H1 (cell line): Measurements from ENCODE around the gene CCDC93. TPM values are rescaled to one million over a fixed set of nuclear protein-coding genes. Genes with fewer than 3 reads are reported as not detected.

Source experiments
- CTCF ChIA-PET: fragments of 300-600 bp; sonication (Branson Sonifier 250); formaldehyde crosslinking; loops from one replicate; lab custom pipeline; 2021; ENCODE audit not compliant: partially characterized antibody; lab: Charles Lee
- POLR2A ChIA-PET: fragments of 300-600 bp; sonication (Branson Sonifier 250); formaldehyde crosslinking; loops from one replicate; lab custom pipeline; 2021; ENCODE audit warnings: inconsistent platforms; ENCODE audit not compliant: partially characterized antibody; lab: Charles Lee
- DNase-seq, 2 experiments: peaks; one replicate each; pipeline versions ENCODE4 v3.0.0 to v3.0.0-alpha.2; 2010 to 2022; ENCODE audit warnings: low spot score in 2 of 2, low read depth in 1 of 2, mixed read lengths in 1 of 2
- FAIRE-seq: peaks from 2 replicates; lab custom pipeline; 2011; peaks lifted over from hg19 to GRCh38; lab: Jason Lieb, UNC
- H2AFZ ChIP-seq: 2 replicates; pipeline ENCODE4 v1.8.1; 2012; ENCODE audit warnings: low read length, inconsistent platforms
- H2AK5ac ChIP-seq: 2 replicates; pipeline ENCODE4 v1.6.1; 2013; ENCODE audit warnings: low read depth, low read length
- H2BK120ac ChIP-seq: replicated peaks from 2 replicates; pipeline ENCODE3; 2013; ENCODE audit warnings: low read depth, low read length, inconsistent platforms
- H2BK12ac ChIP-seq: 2 replicates; pipeline ENCODE4 v1.6.1; 2013; ENCODE audit warnings: low read depth, low read length
- H2BK15ac ChIP-seq: 2 replicates; pipeline ENCODE4 v1.6.1; 2013; ENCODE audit warnings: low read length
- H2BK20ac ChIP-seq: 2 replicates; pipeline ENCODE4 v1.6.1; 2013; ENCODE audit warnings: low read length
- H2BK5ac ChIP-seq: 2 replicates; pipeline ENCODE4 v1.6.1; 2013; ENCODE audit warnings: low read depth, low read length
- H3K14ac ChIP-seq: 2 replicates; pipeline ENCODE4 v1.6.1; 2013; ENCODE audit warnings: inconsistent platforms; ENCODE audit not compliant: insufficient read length
- H3K18ac ChIP-seq: 2 replicates; pipeline ENCODE4 v1.6.1; 2013; ENCODE audit warnings: low read length; ENCODE audit errors: extremely low read depth
- H3K23ac ChIP-seq: 2 replicates; pipeline ENCODE4 v1.6.1; 2013; ENCODE audit warnings: inconsistent platforms; ENCODE audit not compliant: insufficient read length
- H3K23me2 ChIP-seq: 2 replicates; pipeline ENCODE4 v1.6.1; 2013; ENCODE audit warnings: low read depth, low read length
- H3K27ac ChIP-seq: 2 replicates; pipeline ENCODE4 v1.6.1; 2011; ENCODE audit warnings: low read depth, low read length, inconsistent platforms
- H3K27me3 ChIP-seq, 4 experiments: replicated peaks in 1 of 4; 1 replicate in 1 of 4; 2 replicates in 3 of 4; pipeline versions ENCODE4 v1.6.1 to v1.8.1; 2011 to 2013; ENCODE audit warnings: low read length in 3 of 4, mild to moderate bottlenecking in 3 of 4, inconsistent platforms in 2 of 4, mixed read lengths in 2 of 4, moderate library complexity in 1 of 4; ENCODE audit not compliant: control insufficient read depth in 3 of 4, insufficient read depth in 3 of 4; ENCODE audit errors: extremely low read depth in 1 of 4
- H3K36me3 ChIP-seq, 4 experiments: 2 replicates each; pipeline versions ENCODE4 v1.6.1 to v1.8.1; 2011 to 2013; ENCODE audit warnings: mild to moderate bottlenecking in 4 of 4, low read length in 3 of 4, moderate library complexity in 2 of 4, control low read depth in 1 of 4, inconsistent platforms in 1 of 4; ENCODE audit not compliant: insufficient read depth in 4 of 4, control insufficient read depth in 2 of 4
- H3K4ac ChIP-seq: replicated peaks from 2 replicates; pipeline ENCODE3; 2013; ENCODE audit warnings: low read length, low read depth, mixed read lengths, inconsistent platforms; ENCODE audit not compliant: insufficient read length
- H3K4me1 ChIP-seq, 4 experiments: replicated peaks in 1 of 4; 1 replicate in 1 of 4; 2 replicates in 3 of 4; pipeline versions ENCODE4 v1.6.1 to v1.8.1; 2011 to 2013; ENCODE audit warnings: low read length in 3 of 4, inconsistent platforms in 2 of 4, mixed read lengths in 1 of 4; ENCODE audit not compliant: insufficient read depth in 4 of 4, control insufficient read depth in 3 of 4
- H3K4me2 ChIP-seq, 2 experiments: 2 replicates each; pipeline versions ENCODE4 v1.6.1 to v1.8.1; 2011 to 2013; ENCODE audit warnings: low read depth in 2 of 2, low read length in 2 of 2, control low read depth in 1 of 2, inconsistent platforms in 1 of 2, mild to moderate bottlenecking in 1 of 2; ENCODE audit not compliant: insufficient read depth in 1 of 2
- H3K4me3 ChIP-seq, 4 experiments: fragments of 200-600, 300-600 bp in 1 of 4; sonication (generic), shearing (Covaris generic), sonication (Bioruptor Twin) in 1 of 4; 2 replicates each; pipeline versions ENCODE4 v1.5.1 to v1.8.1; 2011 to 2016; ENCODE audit warnings: low read length in 4 of 4, low read depth in 3 of 4, control low read depth in 2 of 4, inconsistent platforms in 2 of 4, mild to moderate bottlenecking in 2 of 4, mixed read lengths in 1 of 4, moderate library complexity in 1 of 4; ENCODE audit not compliant: insufficient read depth in 2 of 4; ENCODE audit errors: extremely low read depth in 1 of 4
- H3K56ac ChIP-seq: replicated peaks from 2 replicates; pipeline ENCODE3; 2013; ENCODE audit warnings: low read depth, mild to moderate bottlenecking, mixed read lengths, low read length, inconsistent platforms; ENCODE audit not compliant: insufficient read length
- H3K79me1 ChIP-seq: 2 replicates; pipeline ENCODE4 v1.6.1; 2013; ENCODE audit warnings: low read depth, low read length, control low read depth
- H3K79me2 ChIP-seq, 2 experiments: 2 replicates each; pipeline versions ENCODE4 v1.6.1 to v1.8.1; 2012 to 2013; ENCODE audit warnings: low read length in 2 of 2, mild to moderate bottlenecking in 2 of 2, inconsistent platforms in 1 of 2; ENCODE audit not compliant: insufficient read depth in 2 of 2, control insufficient read depth in 1 of 2
- H3K9ac ChIP-seq, 4 experiments: replicated peaks in 1 of 4; 1 replicate in 1 of 4; 2 replicates in 3 of 4; pipeline versions ENCODE4 v1.6.1 to v1.8.1; 2011 to 2013; ENCODE audit warnings: low read depth in 3 of 4, low read length in 3 of 4, control low read depth in 2 of 4, mild to moderate bottlenecking in 2 of 4, moderate library complexity in 2 of 4, inconsistent platforms in 1 of 4; ENCODE audit errors: extremely low read depth in 1 of 4
- H3K9me3 ChIP-seq, 2 experiments: 2 replicates each; pipeline versions ENCODE4 v1.6.1 to v1.8.1; 2012 to 2013; ENCODE audit warnings: mild to moderate bottlenecking in 2 of 2, moderate library complexity in 2 of 2, control low read depth in 1 of 2, inconsistent platforms in 1 of 2, low read depth in 1 of 2, low read length in 1 of 2, mixed read lengths in 1 of 2; ENCODE audit not compliant: insufficient read depth in 2 of 2
- H4K20me1 ChIP-seq, 2 experiments: replicated peaks in 1 of 2; 2 replicates each; pipeline versions ENCODE3 to v1.8.1; 2011 to 2013; ENCODE audit warnings: inconsistent platforms in 2 of 2, low read length in 2 of 2, mild to moderate bottlenecking in 1 of 2; ENCODE audit not compliant: insufficient read depth in 2 of 2, control insufficient read depth in 1 of 2
- H4K5ac ChIP-seq: 2 replicates; pipeline ENCODE4 v1.6.1; 2013; ENCODE audit warnings: low read length, low read depth, mixed read lengths, inconsistent platforms; ENCODE audit not compliant: insufficient read length
- H4K8ac ChIP-seq: 2 replicates; pipeline ENCODE4 v1.8.0; 2013; ENCODE audit warnings: mild to moderate bottlenecking, moderate library complexity, low read length, inconsistent platforms; ENCODE audit not compliant: insufficient read depth; ENCODE audit errors: extremely low read depth
- H4K91ac ChIP-seq: replicated peaks from 2 replicates; pipeline ENCODE3; 2013; ENCODE audit warnings: low read length, mixed read lengths, inconsistent platforms; ENCODE audit not compliant: insufficient read length
- ASH2L ChIP-seq: fragments of 200-600, 300-600 bp; sonication (generic); IDR thresholded peaks from one replicate; pipeline ENCODE4 v1.7.1; 2017; ENCODE audit warnings: low read length
- CEBPB ChIP-seq: IDR thresholded peaks from 2 replicates; pipeline ENCODE4 v1.6.1; 2012; ENCODE audit warnings: low read depth, low read length
- CREB1 ChIP-seq: IDR thresholded peaks from 2 replicates; pipeline ENCODE4 v1.6.1; 2012; ENCODE audit warnings: inconsistent platforms
- EP300 ChIP-seq, 2 experiments: IDR thresholded peaks; 1 replicate in 1 of 2; 2 replicates in 1 of 2; pipeline ENCODE4 v1.6.1; 2011 to 2012; ENCODE audit warnings: low read depth in 2 of 2, low read length in 2 of 2, mild to moderate bottlenecking in 2 of 2, borderline replicate concordance in 1 of 2, inconsistent platforms in 1 of 2, moderate library complexity in 1 of 2
- FOSL1 ChIP-seq: IDR thresholded peaks from 2 replicates; pipeline ENCODE4 v1.6.1; 2011; ENCODE audit warnings: mild to moderate bottlenecking, low read depth, low read length, moderate library complexity; ENCODE audit not compliant: insufficient read depth
- KDM1A ChIP-seq: fragments of 200-600, 300-600 bp; sonication (generic); IDR thresholded peaks from 2 replicates; pipeline ENCODE4 v1.7.1; 2016; ENCODE audit warnings: mild to moderate bottlenecking, low read length, borderline replicate concordance
- MAFK ChIP-seq: IDR thresholded peaks from 2 replicates; pipeline ENCODE4 v1.6.1; 2012; ENCODE audit warnings: low read depth, mild to moderate bottlenecking, improper control_type of control experiment, low read length
- RBBP5 ChIP-seq: IDR thresholded peaks from 2 replicates; pipeline ENCODE4 v1.7.1; 2012; ENCODE audit warnings: low read depth, mild to moderate bottlenecking, inconsistent platforms, low read length, moderate library complexity, borderline replicate concordance
- SAP30 ChIP-seq: fragments of 300-600 bp; sonication (generic); IDR thresholded peaks from 2 replicates; pipeline ENCODE4 v1.7.1; 2012; ENCODE audit warnings: low read length, moderate library complexity, mild to moderate bottlenecking, inconsistent platforms; ENCODE audit not compliant: insufficient read depth, insufficient replicate concordance
- SRF ChIP-seq: IDR thresholded peaks from 2 replicates; pipeline ENCODE4 v1.6.1; 2011; ENCODE audit warnings: mild to moderate bottlenecking, low read depth, low read length, moderate library complexity
- TAF7 ChIP-seq: optimal IDR thresholded peaks from 2 replicates; pipeline ENCODE3; 2011; ENCODE audit warnings: low read depth, mild to moderate bottlenecking, inconsistent platforms, low read length, moderate library complexity, borderline replicate concordance
- TCF12 ChIP-seq: IDR thresholded peaks from 2 replicates; pipeline ENCODE4 v1.6.1; 2011; ENCODE audit warnings: low read depth, mild to moderate bottlenecking, low read length
- USF2 ChIP-seq: IDR thresholded peaks from 2 replicates; pipeline ENCODE4 v1.6.1; 2011; ENCODE audit warnings: low read length, improper control_type of control experiment
- YY1 ChIP-seq: IDR thresholded peaks from 2 replicates; pipeline ENCODE4 v1.6.1; 2011; ENCODE audit warnings: low read depth, mild to moderate bottlenecking, low read length
- WGBS, 2 experiments: shearing (Covaris generic) in 1 of 2; methylation state at CpG; one replicate each; pipeline versions ENCODE4 v1.1.6 to v1.1.7; 2013 to 2015; ENCODE audit warnings: low lambda C conversion rate in 2 of 2, mixed read lengths in 2 of 2, inconsistent platforms in 1 of 2, low coverage in 1 of 2, missing lambda C conversion rate in 1 of 2; ENCODE audit not compliant: insufficient replicate concordance in 2 of 2, insufficient coverage in 1 of 2, insufficient read length in 1 of 2; ENCODE audit errors: extremely low coverage in 1 of 2, missing lambda C conversion rate in 1 of 2; 5-methylcytosine and 5-hydroxymethylcytosine counted together
- polyA plus RNA-seq, 7 experiments: library from polyadenylated mRNA; depleted of rRNA in 3 of 7; stranded (reverse) in 5 of 7; unstranded in 2 of 7; fragments of >200 nt in 5 of 7; fragments of 200-250 nt in 2 of 7; gene quantifications; 1 replicate in 5 of 7; 2 replicates in 1 of 7; 4 replicates in 1 of 7; pipeline versions ENCODE4 v1.2.1 to v1.2.3, GENCODE V29; 2011 to 2013; ENCODE audit warnings: missing spikeins in 2 of 7, mixed read lengths in 2 of 7
- total RNA-seq: library from RNA; stranded (reverse); fragmentation: NEBNext Ultra II Directional; extraction: Animal tissue kit (Norgen Biotek cat#: 25700); gene quantifications from 2 replicates; pipeline ENCODE4 v1.2.1, GENCODE V29; 2021

CCDC93 gene
- total and polyA plus RNA-seq, 2 of the 8 experiments (the other 6 are each of a cell fraction or from before 2014, with no cell fraction given) = 5.5 to 18.0 TPM

GRCh38 chr2:117945296-117945695, 68.6 kb downstream of the CCDC93 start:
- Histone ChIP-seq H3K27me3 (no peaks in the 10 kb centered on the region), H2BK5ac (no peak overlapping the region), H3K4me2 (no peak overlapping the region), H3K4me1 (no peaks in the 10 kb centered on the region; a peak in 2 of 7 replicates), H2BK12ac (no peak overlapping the region), H3K4me3 (no peak overlapping the region), H4K20me1 (no peaks in the 10 kb centered on the region), H3K4ac (no peak overlapping the region), H3K79me2 (no peaks in the 10 kb centered on the region), H2BK120ac (no peak overlapping the region), H3K23me2 (no peaks in the 10 kb centered on the region), H3K79me1 (no peaks in the 10 kb centered on the region), H2BK15ac (no peak overlapping the region), H3K23ac (no peak overlapping the region), H3K14ac (no peak overlapping the region), H2AFZ (no peak overlapping the region), H3K18ac (no peak overlapping the region), H3K27ac (no peak overlapping the region), H4K8ac (no peak overlapping the region), H2BK20ac (no peak overlapping the region), H2AK5ac (no peak overlapping the region), H3K56ac (no peak overlapping the region), H4K5ac (no peak overlapping the region), H3K9me3 (no peaks in the 10 kb centered on the region), H4K91ac (no peak overlapping the region), H3K36me3 (peaks cover 6 to 37% (median 26%) of the 10 kb centered on the region in 4 experiments), H3K9ac (no peak overlapping the region)
- 91% methylated on average over 5 of the region's 5 CpGs; no CpG with 5 or more reads in 1 of the 2 experiments for WGBS, 2 experiments
- ChIA-PET CTCF (interaction anchor here (0.8 to 2.7 kb wide), 4 partner anchors 12 to 62 kb away, joined by 3 to 9 read pairs (median 4); no protein-coding TSS in a partner anchor), POLR2A (no interaction called here)
- FAIRE-seq (no peak), DNase-seq (no peak)
- TF ChIP-seq RBBP5 = no peak
- no peak for TF ChIP-seq ASH2L
- TF ChIP-seq TCF12 = no peak
- TF ChIP-seq EP300 (IDR thresholded peaks at IDR 0.05; ENCODE audit: borderline replicate concordance in 1 of 2, low read depth in 2 of 2, low read length in 2 of 2) = no peak
- no peak for TF ChIP-seq USF2
- TF ChIP-seq YY1 = no peak
- no peak for TF ChIP-seq SRF
- TF ChIP-seq KDM1A = no peak
- no peak for TF ChIP-seq FOSL1
- no peak for TF ChIP-seq SAP30
- no peak for TF ChIP-seq MAFK
- TF ChIP-seq CREB1 = no peak
- no peak for TF ChIP-seq TAF7
- TF ChIP-seq CEBPB = no peak
